Activated B cell treated with CpG ODN at 0.5 μM for 24 hours (primary cell): ENCODE results near the gene SLC39A1. TPM values are rescaled to one million over a fixed set of nuclear protein-coding genes. Genes with fewer than 3 reads are reported as not detected.
A peak's percentile ranks its signal among the peaks of the same experiment; 100 is the strongest.
"Not testable (repeated sequence)": the region's sequence is repeated elsewhere in the genome, so short reads cannot be mapped to it uniquely, and the experiment has no call there.

Experiments
- ATAC-seq: fragments of 200-7000 bp; cut with Tn5 transposase; one replicate; pipeline ENCODE4 v1.10.0; 2021; ENCODE audit warnings: low read depth, mild to moderate bottlenecking, moderate library complexity
- CTCF ChIA-PET: fragments of 350-600 bp; sonication (Branson Sonifier 250); formaldehyde crosslinking; loops from one replicate; lab custom pipeline; 2021; ENCODE audit warnings: antibody characterized with exemption; lab: Charles Lee
- POLR2A ChIA-PET: fragments of 350-600 bp; sonication (Branson Sonifier 250); formaldehyde crosslinking; loops from one replicate; lab custom pipeline; 2021; ENCODE audit warnings: antibody characterized with exemption; lab: Charles Lee
- DNase-seq: peaks from one replicate; pipeline ENCODE4 v3.0.0; 2022
- H3K27ac Mint-ChIP-seq: one replicate; pipeline ENCODE4 v1.8.0; 2020; ENCODE audit warnings: mixed read lengths
- H3K27me3 Mint-ChIP-seq: one replicate; pipeline ENCODE4 v1.8.0; 2021; ENCODE audit warnings: mixed read lengths
- H3K36me3 Mint-ChIP-seq: one replicate; pipeline ENCODE4 v1.8.0; 2021; ENCODE audit warnings: low read depth, mixed read lengths
- H3K4me1 Mint-ChIP-seq: one replicate; pipeline ENCODE4 v1.8.0; 2021; ENCODE audit warnings: mixed read lengths
- H3K4me3 Mint-ChIP-seq: one replicate; pipeline ENCODE4 v1.8.0; 2020; ENCODE audit warnings: mild to moderate bottlenecking, mixed read lengths
- H3K9me3 Mint-ChIP-seq: one replicate; pipeline ENCODE4 v1.8.0; 2020; ENCODE audit warnings: mixed read lengths
- intact Hi-C: fragments of 100-400 bp; cut with micrococcal nuclease; formaldehyde crosslinking; loops from one replicate; pipeline ENCODE4 v1.15.1; 2024
- total RNA-seq: library from RNA; stranded (reverse); gene quantifications from 2 replicates; pipeline ENCODE4 v1.2.3, GENCODE V29; 2022
- TF ChIP-seq, protein P1 (sequence below): fragments of 200-600 bp; IDR thresholded peaks from one replicate; pipeline ENCODE4 v1.8.0; 2022; ENCODE audit warnings: antibody characterized with exemption, mild to moderate bottlenecking

SLC39A1 gene, protein sequence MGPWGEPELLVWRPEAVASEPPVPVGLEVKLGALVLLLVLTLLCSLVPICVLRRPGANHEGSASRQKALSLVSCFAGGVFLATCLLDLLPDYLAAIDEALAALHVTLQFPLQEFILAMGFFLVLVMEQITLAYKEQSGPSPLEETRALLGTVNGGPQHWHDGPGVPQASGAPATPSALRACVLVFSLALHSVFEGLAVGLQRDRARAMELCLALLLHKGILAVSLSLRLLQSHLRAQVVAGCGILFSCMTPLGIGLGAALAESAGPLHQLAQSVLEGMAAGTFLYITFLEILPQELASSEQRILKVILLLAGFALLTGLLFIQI
- 51.3 and 56.3 TPM in 2 replicates for total RNA-seq

DNA sequence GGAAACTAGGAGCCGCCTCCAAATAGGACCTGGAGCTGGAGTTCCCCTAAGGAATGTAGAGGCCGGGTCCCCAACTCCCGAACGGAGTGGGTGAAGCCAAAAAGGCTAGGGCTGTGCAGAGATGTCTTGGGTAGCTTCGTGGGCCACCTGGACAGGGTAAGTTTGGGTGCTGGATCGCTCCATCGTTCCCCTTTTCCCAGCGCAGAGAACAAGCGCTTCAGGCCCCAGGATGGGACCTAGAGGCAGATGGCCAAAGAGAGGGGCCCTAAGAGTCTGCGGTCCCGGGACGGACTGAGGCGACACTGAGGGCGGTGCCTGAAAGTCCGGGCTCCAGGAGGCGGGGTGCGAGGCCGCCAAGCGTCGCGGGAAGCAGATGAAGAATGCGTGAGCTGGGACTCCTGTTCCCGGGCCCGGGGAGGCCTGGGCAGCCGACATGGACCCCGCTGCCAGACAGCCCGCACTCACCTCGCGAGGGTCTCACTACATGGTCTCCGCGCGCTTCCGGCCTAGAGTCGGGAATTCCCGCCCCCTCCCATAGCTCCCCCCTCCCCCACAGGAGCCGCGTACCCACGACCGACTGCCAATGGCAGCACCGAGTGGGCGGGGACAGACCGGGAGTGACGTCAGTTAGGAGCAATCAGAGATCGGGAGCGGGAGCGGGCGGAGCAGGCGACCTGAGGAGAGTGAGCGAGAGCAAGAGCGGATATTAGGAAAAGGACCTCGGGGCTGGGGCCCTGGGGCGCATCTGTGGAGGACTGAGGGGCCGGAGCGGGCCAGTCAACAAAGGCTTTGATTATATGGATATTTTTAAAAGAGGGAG lies at the start of gene SLC39A1:
Gene SLC39A1, minus strand, starts transcription at position 508 of the 820 bp plus-strand sequence. CDS start 822 bp downstream, outside the sequence.
- peaks cover 61% of the 10 kb centered on the region for H3K36me3 Mint-ChIP-seq
- H3K27ac Mint-ChIP-seq: peak within 1 kb of the TSS; percentile 90
- peak within 1 kb of the TSS; percentile 89 for H3K4me3 Mint-ChIP-seq
- ATAC-seq (peak; percentile 49), DNase-seq (peak; percentile 93)
- H3K9me3 Mint-ChIP-seq: no peaks in the 10 kb centered on the region
- ChIA-PET CTCF (interaction anchor here (0.7 to 3.4 kb wide), 3 partner anchors 9 to 23 kb away, joined by 3 to 13 read pairs (median 12); partner anchors contain the start of genes DENND4B and RAB13), POLR2A (interaction anchor here (0.6 to 8.2 kb wide), 20 partner anchors 9 to 422 kb away, joined by 3 to 230 read pairs (median 5); partner anchors contain the start of genes DENND4B, GATAD2B, INTS3 and JTB)
- H3K4me1 Mint-ChIP-seq: peaks cover 79% of the 10 kb centered on the region
- no peaks in the 10 kb centered on the region for H3K27me3 Mint-ChIP-seq
- intact Hi-C loops: loop anchor here (1.0 kb wide), 3 partner anchors 17 to 40 kb away; partner anchors contain the start of genes DENND4B and RAB13
- TF ChIP-seq, protein P1, sequence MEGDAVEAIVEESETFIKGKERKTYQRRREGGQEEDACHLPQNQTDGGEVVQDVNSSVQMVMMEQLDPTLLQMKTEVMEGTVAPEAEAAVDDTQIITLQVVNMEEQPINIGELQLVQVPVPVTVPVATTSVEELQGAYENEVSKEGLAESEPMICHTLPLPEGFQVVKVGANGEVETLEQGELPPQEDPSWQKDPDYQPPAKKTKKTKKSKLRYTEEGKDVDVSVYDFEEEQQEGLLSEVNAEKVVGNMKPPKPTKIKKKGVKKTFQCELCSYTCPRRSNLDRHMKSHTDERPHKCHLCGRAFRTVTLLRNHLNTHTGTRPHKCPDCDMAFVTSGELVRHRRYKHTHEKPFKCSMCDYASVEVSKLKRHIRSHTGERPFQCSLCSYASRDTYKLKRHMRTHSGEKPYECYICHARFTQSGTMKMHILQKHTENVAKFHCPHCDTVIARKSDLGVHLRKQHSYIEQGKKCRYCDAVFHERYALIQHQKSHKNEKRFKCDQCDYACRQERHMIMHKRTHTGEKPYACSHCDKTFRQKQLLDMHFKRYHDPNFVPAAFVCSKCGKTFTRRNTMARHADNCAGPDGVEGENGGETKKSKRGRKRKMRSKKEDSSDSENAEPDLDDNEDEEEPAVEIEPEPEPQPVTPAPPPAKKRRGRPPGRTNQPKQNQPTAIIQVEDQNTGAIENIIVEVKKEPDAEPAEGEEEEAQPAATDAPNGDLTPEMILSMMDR: no peak

DNA sequence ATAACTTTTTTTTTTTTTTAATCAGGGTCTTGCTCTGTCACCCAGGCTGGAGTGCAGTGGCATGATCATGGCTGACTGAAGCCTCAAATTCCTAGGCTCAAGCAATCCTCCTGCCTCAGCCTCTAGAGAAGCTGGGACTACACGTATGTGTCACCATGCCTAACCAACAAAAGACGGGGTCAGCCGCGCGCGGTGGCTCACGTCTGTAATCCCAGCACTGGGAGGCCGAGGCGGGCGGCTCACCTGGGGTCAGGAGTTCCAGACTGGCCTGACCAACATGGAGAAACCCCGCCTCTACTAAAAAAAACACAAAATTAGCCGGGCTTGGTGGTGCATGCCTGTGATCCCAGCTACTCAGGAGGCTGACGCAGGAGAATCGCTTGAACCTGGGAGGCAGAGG lies 49.2 kb upstream of the SLC39A1 start:
- H3K27ac Mint-ChIP-seq, CTCF ChIA-PET, H3K36me3 Mint-ChIP-seq, intact Hi-C loops, DNase-seq, ATAC-seq, H3K4me3 Mint-ChIP-seq, H3K4me1 Mint-ChIP-seq, POLR2A ChIA-PET, H3K27me3 Mint-ChIP-seq, H3K9me3 Mint-ChIP-seq: not testable (repeated sequence)

DNA sequence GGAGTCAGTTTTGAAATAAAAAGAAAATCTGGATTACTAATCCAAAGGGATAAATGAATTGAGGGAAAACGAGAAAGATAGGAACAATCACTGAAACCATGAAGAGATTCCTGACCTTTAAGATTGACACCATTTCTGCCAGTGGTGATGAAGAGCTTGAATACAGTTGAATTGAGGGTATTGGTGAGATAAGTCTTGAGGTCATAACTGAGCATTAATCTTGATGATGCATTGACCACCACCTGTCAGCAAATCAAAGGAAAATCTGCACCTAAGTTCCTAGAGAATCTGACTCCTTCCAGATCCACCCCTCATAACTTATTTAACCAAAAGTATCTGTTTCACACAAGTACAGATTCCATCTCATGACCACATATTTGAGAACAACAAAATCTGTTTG lies 48.8 kb upstream of the SLC39A1 start:
- H3K27ac Mint-ChIP-seq: no peak overlapping the region
- no peaks in the 10 kb centered on the region for H3K9me3 Mint-ChIP-seq
- H3K4me1 Mint-ChIP-seq: no peaks in the 10 kb centered on the region
- no peaks in the 10 kb centered on the region for H3K27me3 Mint-ChIP-seq
- POLR2A ChIA-PET: no interaction called here
- TF ChIP-seq, protein P1: no peak
- no peak for DNase-seq
- H3K36me3 Mint-ChIP-seq: peaks cover 4% of the 10 kb centered on the region
- H3K4me3 Mint-ChIP-seq: no peak overlapping the region
- CTCF ChIA-PET: no interaction called here
- no peak for ATAC-seq
- intact Hi-C loops: no loop called here

DNA sequence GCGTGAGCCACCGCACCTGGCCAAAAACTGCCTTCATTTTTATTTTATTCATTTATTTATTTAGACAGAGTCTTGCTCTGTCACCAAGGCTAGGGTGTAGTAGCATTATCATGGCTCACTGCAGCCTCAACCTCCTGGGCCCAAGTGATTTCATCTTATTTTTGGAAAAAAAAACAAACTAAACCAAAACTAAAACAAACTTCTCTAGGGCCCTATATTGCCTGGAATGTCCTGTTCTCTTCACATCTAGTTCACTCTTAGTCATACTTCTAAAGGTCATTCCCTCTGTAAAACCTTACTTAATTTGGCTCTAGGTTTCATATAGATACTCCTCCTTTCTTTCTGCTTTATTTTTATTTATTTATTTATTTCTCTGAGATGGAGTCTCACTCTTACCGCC lies 42.8 kb upstream of the SLC39A1 start:
- TF ChIP-seq, protein P1: no peak
- H3K27me3 Mint-ChIP-seq: no peaks in the 10 kb centered on the region
- H3K9me3 Mint-ChIP-seq: no peaks in the 10 kb centered on the region
- intact Hi-C loops: no loop called here
- DNase-seq (no peak), ATAC-seq (no peak)
- H3K4me1 Mint-ChIP-seq: no peaks in the 10 kb centered on the region
- no peaks in the 10 kb centered on the region for H3K36me3 Mint-ChIP-seq
- H3K4me3 Mint-ChIP-seq: no peak overlapping the region
- CTCF ChIA-PET: no interaction called here
- H3K27ac Mint-ChIP-seq: no peak overlapping the region
- POLR2A ChIA-PET: no interaction called here

DNA sequence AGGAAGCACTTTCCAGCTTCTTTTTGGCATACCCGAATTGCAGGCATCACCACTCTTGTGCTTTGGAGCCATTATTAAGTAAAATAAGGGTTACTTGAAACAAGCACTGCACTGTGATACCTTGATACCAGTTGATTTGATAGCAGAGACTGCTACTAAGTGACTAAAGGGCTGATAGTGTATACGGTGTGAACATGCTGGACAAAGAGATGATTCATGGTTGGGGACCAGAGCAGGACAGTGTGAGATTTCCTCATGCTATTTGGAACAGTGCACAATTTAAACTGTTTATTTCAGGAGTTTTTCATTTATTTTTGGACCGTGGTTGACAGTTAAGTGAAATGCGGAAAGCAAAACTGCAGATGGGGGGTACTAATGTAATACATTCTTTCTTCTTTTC lies 37.1 kb upstream of the SLC39A1 start:
- no peak overlapping the region for H3K27ac Mint-ChIP-seq
- no peaks in the 10 kb centered on the region for H3K27me3 Mint-ChIP-seq
- DNase-seq: no peak
- no peak overlapping the region for H3K4me3 Mint-ChIP-seq
- H3K36me3 Mint-ChIP-seq: peaks cover 6% of the 10 kb centered on the region
- TF ChIP-seq, protein P1: no peak
- intact Hi-C loops: no loop called here
- POLR2A ChIA-PET: no interaction called here
- no peaks in the 10 kb centered on the region for H3K9me3 Mint-ChIP-seq
- peaks cover under 1% of the 10 kb centered on the region for H3K4me1 Mint-ChIP-seq
- ATAC-seq: no peak
- CTCF ChIA-PET: no interaction called here

DNA sequence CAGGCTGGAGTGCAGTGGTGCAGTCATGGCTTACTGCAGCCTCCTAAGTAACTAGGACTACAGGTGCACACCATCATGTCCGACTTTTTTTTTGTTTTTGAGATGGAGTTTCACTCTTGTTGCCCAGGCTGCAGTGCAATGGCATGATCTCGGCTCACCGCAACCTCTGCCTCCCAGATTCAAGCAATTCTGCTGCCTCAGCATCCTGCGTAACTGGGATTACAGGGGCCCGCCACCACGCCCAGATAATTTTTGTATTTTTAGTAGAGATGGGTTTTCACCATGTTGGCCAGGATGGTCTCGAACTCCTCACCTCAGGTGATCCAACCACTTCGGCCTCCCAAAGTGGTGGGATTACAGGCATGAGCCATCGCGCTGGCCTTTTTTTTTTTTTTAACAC lies 33.5 kb upstream of the SLC39A1 start:
- POLR2A ChIA-PET: interaction anchor here (0.7 kb wide), 2 partner anchors 48 to 419 kb away, joined by 3 to 8 read pairs; no protein-coding TSS in a partner anchor
- H3K4me3 Mint-ChIP-seq, H3K27me3 Mint-ChIP-seq, H3K27ac Mint-ChIP-seq, ATAC-seq, CTCF ChIA-PET, H3K9me3 Mint-ChIP-seq, DNase-seq, intact Hi-C loops: not testable (repeated sequence)
- peaks cover 32% of the 10 kb centered on the region for H3K36me3 Mint-ChIP-seq
- H3K4me1 Mint-ChIP-seq: peaks cover 19% of the 10 kb centered on the region
